Measurements from ENCODE around the gene GRK6. TPM values are rescaled to one million over a fixed set of nuclear protein-coding genes. Genes with fewer than 3 reads are reported as not detected.
A peak's percentile ranks its signal among the peaks of the same experiment; 100 is the strongest.

GRK6 gene
- total and polyA plus RNA-seq, 9 of the 15 experiments (the other 6 are each of a cell fraction or from before 2014, with no cell fraction given) = 0.63 to 122 (median 44.5) TPM

GRCh38 chr5:177455036-177455660 lies 28.7 kb downstream of the GRK6 start (continued):
- TF ChIP-seq E2F8 (IDR thresholded peaks at IDR 0.05; ENCODE audit: low read depth, partially characterized antibody) (peak; percentile 58), MAFK (IDR thresholded peaks at IDR 0.05; ENCODE audit: low read length) (no peak), C11orf30 (IDR thresholded peaks at IDR 0.05; ENCODE audit: low read depth) (no peak; the same call in 1 of the 2 replicates), CUX1 (CRISPR knock-in tag; IDR thresholded peaks at IDR 0.05) (no peak), THAP12 (CRISPR knock-in tag; IDR thresholded peaks at IDR 0.05) (peak; percentile 64), ZNF282 (CRISPR knock-in tag; IDR thresholded peaks at IDR 0.05) (peak; percentile 98), NCOA2 (IDR thresholded peaks at IDR 0.05; ENCODE audit: partially characterized antibody in 2 of 2) (no peak), CTBP1 (IDR thresholded peaks at IDR 0.05; ENCODE audit: borderline replicate concordance) (peak; percentile 98), TRIM24 (IDR thresholded peaks at IDR 0.05) (no peak), RNF219 (CRISPR knock-in tag; IDR thresholded peaks at IDR 0.05) (no peak), TOE1 (IDR thresholded peaks at IDR 0.05; ENCODE audit: borderline replicate concordance) (no peak), TOE1 (CRISPR knock-in tag; IDR thresholded peaks at IDR 0.05; ENCODE audit: borderline replicate concordance, low read depth) (no peak), ZNF217 (CRISPR knock-in tag; IDR thresholded peaks at IDR 0.05) (no peak)

Data from K562 (cell line).